ENCODE data around the gene SYP. TPM values are rescaled to one million over a fixed set of nuclear protein-coding genes. Genes with fewer than 3 reads are reported as not detected.

Gene SYP
- total RNA-seq, 1 donor from 2014 or later: 1.5 TPM

DNA sequence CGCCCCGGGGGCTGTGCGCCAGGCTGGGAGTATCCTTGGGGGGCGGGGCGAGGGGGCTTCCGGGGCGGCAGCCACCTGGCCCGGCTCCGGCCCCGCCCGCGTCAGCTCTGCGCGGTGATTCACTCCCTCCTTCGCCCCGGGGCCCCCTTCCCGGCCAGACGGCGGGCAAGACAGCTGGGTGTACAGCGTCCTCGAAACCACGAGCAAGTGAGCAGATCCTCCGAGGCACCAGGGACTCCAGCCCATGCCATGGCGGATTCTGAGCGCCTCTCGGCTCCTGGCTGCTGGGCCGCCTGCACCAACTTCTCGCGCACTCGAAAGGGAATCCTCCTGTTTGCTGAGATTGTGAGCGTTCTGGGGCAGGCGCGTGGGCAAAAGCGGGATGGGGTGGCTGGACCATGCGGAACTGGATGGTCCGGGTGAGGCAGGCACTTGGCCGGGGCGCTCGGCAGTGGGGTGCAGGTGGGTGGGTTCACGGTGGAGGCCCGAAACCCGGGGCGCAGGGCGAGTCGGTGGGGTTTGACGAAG is 28.2 kb downstream of the SYP start, which contains the start of gene PLP2:
Gene PLP2 (plus strand): TSS at position 147 of the 528 bp plus-strand sequence. CDS start 103 bp downstream, at position 250.
- H3K4me1 Mint-ChIP-seq (ENCODE audit: low read depth): peaks cover 23% of the 10 kb centered on the region
- peaks cover 9% of the 10 kb centered on the region for H3K36me3 Mint-ChIP-seq (ENCODE audit: low read depth)
- H3K9me3 Mint-ChIP-seq (ENCODE audit: low read depth): peaks cover 2% of the 10 kb centered on the region
- peak within 1 kb of the TSS; percentile 85 for H3K27ac Mint-ChIP-seq (ENCODE audit: unreplicated experiment)
- no peaks in the 10 kb centered on the region for H3K27me3 Mint-ChIP-seq (ENCODE audit: low read depth)
- TF ChIP-seq, protein P1, sequence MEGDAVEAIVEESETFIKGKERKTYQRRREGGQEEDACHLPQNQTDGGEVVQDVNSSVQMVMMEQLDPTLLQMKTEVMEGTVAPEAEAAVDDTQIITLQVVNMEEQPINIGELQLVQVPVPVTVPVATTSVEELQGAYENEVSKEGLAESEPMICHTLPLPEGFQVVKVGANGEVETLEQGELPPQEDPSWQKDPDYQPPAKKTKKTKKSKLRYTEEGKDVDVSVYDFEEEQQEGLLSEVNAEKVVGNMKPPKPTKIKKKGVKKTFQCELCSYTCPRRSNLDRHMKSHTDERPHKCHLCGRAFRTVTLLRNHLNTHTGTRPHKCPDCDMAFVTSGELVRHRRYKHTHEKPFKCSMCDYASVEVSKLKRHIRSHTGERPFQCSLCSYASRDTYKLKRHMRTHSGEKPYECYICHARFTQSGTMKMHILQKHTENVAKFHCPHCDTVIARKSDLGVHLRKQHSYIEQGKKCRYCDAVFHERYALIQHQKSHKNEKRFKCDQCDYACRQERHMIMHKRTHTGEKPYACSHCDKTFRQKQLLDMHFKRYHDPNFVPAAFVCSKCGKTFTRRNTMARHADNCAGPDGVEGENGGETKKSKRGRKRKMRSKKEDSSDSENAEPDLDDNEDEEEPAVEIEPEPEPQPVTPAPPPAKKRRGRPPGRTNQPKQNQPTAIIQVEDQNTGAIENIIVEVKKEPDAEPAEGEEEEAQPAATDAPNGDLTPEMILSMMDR (IDR thresholded peaks at IDR 0.05): no peak
- H3K4me3 Mint-ChIP-seq (ENCODE audit: unreplicated experiment): peak within 1 kb of the TSS; percentile 90
- DNase-seq (ENCODE audit: low spot score): no peak

DNA sequence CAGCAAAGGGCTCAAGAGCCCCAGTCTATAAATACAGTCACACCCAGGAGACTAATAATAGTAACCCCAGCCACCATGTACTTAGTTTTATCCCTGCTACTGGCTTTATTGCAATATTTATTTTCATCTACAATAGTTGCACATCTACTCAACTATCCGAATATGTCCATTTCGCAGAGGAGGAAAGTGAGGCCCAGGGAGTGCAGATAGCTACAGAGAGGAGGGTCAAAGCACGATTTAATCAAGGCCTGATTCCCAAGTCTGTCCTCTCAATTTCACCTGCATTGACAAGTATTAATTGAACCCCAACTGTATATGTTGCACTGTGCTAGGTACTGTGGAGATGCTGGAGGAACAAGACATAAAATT is 32.3 kb downstream of the SYP start:
- no peaks in the 10 kb centered on the region for H3K27me3 Mint-ChIP-seq (ENCODE audit: low read depth)
- peaks cover 27% of the 10 kb centered on the region for H3K4me1 Mint-ChIP-seq (ENCODE audit: low read depth)
- no peaks in the 10 kb centered on the region for H3K36me3 Mint-ChIP-seq (ENCODE audit: low read depth)
- DNase-seq (ENCODE audit: low spot score): no peak
- no peaks in the 10 kb centered on the region for H3K9me3 Mint-ChIP-seq (ENCODE audit: low read depth)
- peak overlapping the region; percentile 96 for H3K27ac Mint-ChIP-seq (ENCODE audit: unreplicated experiment)
- H3K4me3 Mint-ChIP-seq (ENCODE audit: unreplicated experiment): peak overlapping the region; percentile 70
- TF ChIP-seq, protein P1 (IDR thresholded peaks at IDR 0.05): no peak

DNA sequence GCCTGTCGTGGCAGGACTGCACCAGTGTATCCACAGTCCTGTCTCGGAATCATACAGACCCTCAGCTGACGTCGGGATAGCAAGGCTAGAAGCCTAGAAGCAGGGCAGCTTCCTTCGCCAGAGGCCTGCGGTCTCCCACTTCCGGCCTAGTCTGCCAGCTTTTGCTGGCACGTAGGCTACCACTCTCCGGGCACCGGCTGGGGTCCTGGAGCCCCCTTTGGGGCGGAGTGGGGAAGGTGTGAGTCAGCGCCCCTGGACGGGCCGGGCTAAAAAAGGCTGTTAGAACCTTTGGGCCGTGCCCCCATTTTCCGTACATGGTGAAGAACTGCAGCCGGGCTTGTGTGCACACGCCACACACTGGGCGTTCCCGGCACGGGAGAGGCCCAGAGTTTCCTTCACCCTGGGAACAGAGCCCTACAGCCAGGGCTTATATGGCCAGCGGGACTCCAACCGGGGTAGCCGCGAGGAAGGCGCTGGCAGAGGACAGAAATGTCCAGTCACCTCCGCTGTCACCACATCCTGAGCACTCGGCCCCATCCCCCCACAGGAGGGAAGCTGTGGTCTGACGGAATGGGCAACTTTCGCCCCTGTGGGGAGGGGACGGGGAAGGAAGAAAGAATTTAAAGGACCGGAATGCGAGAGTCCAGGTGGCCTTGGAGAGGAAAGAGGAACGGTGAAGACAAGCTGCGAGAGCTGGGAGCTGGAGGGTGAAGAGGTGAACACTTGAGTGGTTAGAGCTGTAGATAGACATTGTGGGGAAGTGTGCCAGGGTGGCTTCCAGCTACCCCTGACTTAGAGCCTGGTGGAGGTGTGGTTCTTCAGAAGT is 32.9 kb downstream of the SYP start:
- H3K27ac Mint-ChIP-seq (ENCODE audit: unreplicated experiment): peak overlapping the region; percentile 96
- peaks cover 25% of the 10 kb centered on the region for H3K4me1 Mint-ChIP-seq (ENCODE audit: low read depth)
- H3K9me3 Mint-ChIP-seq (ENCODE audit: low read depth): no peaks in the 10 kb centered on the region
- no peaks in the 10 kb centered on the region for H3K27me3 Mint-ChIP-seq (ENCODE audit: low read depth)
- H3K4me3 Mint-ChIP-seq (ENCODE audit: unreplicated experiment): peak overlapping the region; percentile 70
- DNase-seq (ENCODE audit: low spot score): no peak
- TF ChIP-seq, protein P1 (IDR thresholded peaks at IDR 0.05): no peak
- H3K36me3 Mint-ChIP-seq (ENCODE audit: low read depth): no peaks in the 10 kb centered on the region

DNA sequence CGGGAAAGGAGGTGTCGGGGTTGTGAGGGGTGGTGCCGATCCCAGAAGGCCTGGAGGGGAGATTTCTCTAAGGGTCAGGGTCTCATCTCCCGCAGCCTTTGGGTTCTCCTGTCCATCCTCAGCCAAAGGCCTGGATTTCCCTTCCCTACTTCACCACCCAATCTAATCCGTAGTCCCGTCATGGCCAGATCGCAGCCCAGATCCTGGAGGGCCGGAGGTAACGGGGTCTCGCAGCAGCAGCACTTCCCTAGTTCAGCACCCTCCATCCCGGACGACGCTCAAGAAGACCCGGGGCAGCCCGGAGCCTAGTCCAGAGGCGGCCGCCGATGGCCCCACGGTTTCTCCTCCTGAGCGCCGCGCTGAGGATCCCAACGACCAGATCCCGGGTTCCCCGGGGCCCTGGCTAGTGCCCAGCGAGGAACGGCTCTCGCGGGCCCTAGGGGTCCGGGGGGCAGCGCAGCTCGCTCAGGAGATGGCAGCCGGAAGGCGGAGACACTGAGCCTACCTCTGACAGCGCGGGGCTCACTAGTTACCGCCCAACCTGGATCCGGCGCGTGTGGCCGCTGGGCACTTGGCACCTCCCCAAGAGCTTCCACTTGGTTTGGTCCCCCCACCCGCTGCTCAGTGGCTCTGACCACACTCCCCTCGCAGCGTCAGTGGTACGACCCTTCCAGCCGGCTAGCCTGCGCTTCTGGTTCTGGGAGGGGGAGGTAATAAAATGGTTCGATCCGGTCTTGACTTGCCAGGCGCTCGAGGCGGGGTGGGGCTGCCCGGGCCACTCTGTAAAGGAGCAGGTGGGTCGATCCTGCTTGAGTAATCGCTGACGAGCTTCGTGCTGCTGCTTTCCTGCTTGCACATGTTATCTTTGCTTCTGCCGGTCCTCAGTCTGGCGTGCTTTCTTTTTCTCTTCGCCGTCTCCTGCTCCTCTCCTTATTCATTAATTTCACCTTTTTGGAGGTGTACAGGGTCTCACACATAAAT is 33.8 kb downstream of the SYP start:
- H3K27me3 Mint-ChIP-seq (ENCODE audit: low read depth): no peaks in the 10 kb centered on the region
- peak overlapping the region; percentile 63 for H3K4me3 Mint-ChIP-seq (ENCODE audit: unreplicated experiment)
- no peak for DNase-seq (ENCODE audit: low spot score)
- no peaks in the 10 kb centered on the region for H3K9me3 Mint-ChIP-seq (ENCODE audit: low read depth)
- TF ChIP-seq, protein P1 (IDR thresholded peaks at IDR 0.05): peak; percentile 47
- peaks cover 25% of the 10 kb centered on the region for H3K4me1 Mint-ChIP-seq (ENCODE audit: low read depth)
- no peaks in the 10 kb centered on the region for H3K36me3 Mint-ChIP-seq (ENCODE audit: low read depth)
- H3K27ac Mint-ChIP-seq (ENCODE audit: unreplicated experiment): peak overlapping the region; percentile 96
